Breast epithelium (tissue), 4 donors: Measurements from ENCODE around the gene NOS1AP. TPM values are rescaled to one million over a fixed set of nuclear protein-coding genes. Genes with fewer than 3 reads are reported as not detected.

Experiments used
- DNase-seq, 2 donors: peaks; one replicate each; pipeline ENCODE4 v3.0.0-alpha.2; 2019; ENCODE audit warnings: low spot score in 2 of 2
- H3K27ac ChIP-seq, 2 donors: fragments of 200-600 bp; sonication (generic) in 1 of 2; one replicate each; pipeline ENCODE4 v1.5.1; 2016 to 2019; ENCODE audit warnings: mild to moderate bottlenecking in 1 of 2
- H3K27me3 ChIP-seq, 2 donors: fragments of 200-600 bp; sonication (generic) in 1 of 2; one replicate each; pipeline versions ENCODE4 v1.5.1 to v1.6.0; 2017 to 2019; ENCODE audit warnings: control low read depth in 1 of 2, mild to moderate bottlenecking in 1 of 2
- H3K36me3 ChIP-seq: fragments of 200-600 bp; one replicate; pipeline ENCODE4 v1.5.1; 2019
- H3K4me1 ChIP-seq, 2 donors: fragments of 200-600 bp; sonication (generic); one replicate each; pipeline ENCODE4 v1.5.1; 2016 to 2019; ENCODE audit warnings: control low read depth in 1 of 2
- H3K4me3 ChIP-seq, 3 donors: fragments of 200-600 bp; sonication (generic); 1 replicate in 2 of 3; 2 replicates in 1 of 3; pipeline ENCODE4 v1.5.1; 2016 to 2019; ENCODE audit warnings: mild to moderate bottlenecking in 3 of 3, moderate library complexity in 2 of 3
- H3K9me3 ChIP-seq, 2 donors: fragments of 200-600 bp; sonication (generic) in 1 of 2; one replicate each; pipeline ENCODE4 v1.5.1; 2016 to 2019; ENCODE audit warnings: control low read depth in 1 of 2
- POLR2A ChIP-seq: fragments of 450-650 bp; IDR thresholded peaks from one replicate; pipeline ENCODE4 v1.6.1; 2016; ENCODE audit warnings: antibody characterized with exemption, mild to moderate bottlenecking, moderate library complexity
- POLR2AphosphoS5 ChIP-seq, 3 donors: sonication (generic); formaldehyde crosslinking; IDR thresholded peaks; one replicate each; pipeline ENCODE4 v1.6.1; 2017; ENCODE audit warnings: antibody characterized with exemption in 3 of 3
- intact Hi-C: fragments of 100-400 bp; cut with DNase I; formaldehyde crosslinking; loops from one replicate; pipeline ENCODE4 v1.15.1; 2023; ENCODE audit warnings: low total_unique reads
- total RNA-seq, 3 donors: library from RNA; depleted of rRNA; stranded (reverse); fragments of >200 nt; gene quantifications; one replicate each; pipeline ENCODE4 v1.1.0, GENCODE V29; 2016
- TF ChIP-seq, protein P1 (sequence below), 3 donors: fragments of 450-650 bp; IDR thresholded peaks; one replicate each; pipeline ENCODE4 v1.5.1; 2016 to 2017; ENCODE audit warnings: antibody characterized with exemption in 3 of 3, mild to moderate bottlenecking in 3 of 3, moderate library complexity in 3 of 3

Gene NOS1AP
- total RNA-seq, 3 donors from 2014 or later: 2.2 to 17.6 (median 11.8) TPM

DNA sequence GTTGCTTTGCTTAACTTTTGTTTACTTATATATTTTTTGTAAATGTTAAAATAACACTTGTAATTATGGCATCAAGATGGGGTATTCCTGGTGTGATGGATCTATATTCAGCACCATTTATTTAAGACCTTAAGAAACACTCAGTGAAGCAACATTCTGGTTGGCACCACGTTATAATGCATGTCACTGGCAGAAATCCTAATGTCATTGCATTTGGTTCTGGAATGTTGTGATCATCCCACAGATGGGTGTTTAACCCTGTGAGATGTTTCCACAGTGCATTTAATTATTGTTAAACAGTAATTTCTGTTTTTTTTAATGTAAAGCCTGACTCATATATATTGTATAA is 116.5 kb downstream of the NOS1AP start:
- no peaks in the 10 kb centered on the region for H3K36me3 ChIP-seq
- H3K4me1 ChIP-seq: no peaks in the 10 kb centered on the region
- TF ChIP-seq POLR2AphosphoS5 (IDR thresholded peaks at IDR 0.05): no peak
- TF ChIP-seq, protein P1, sequence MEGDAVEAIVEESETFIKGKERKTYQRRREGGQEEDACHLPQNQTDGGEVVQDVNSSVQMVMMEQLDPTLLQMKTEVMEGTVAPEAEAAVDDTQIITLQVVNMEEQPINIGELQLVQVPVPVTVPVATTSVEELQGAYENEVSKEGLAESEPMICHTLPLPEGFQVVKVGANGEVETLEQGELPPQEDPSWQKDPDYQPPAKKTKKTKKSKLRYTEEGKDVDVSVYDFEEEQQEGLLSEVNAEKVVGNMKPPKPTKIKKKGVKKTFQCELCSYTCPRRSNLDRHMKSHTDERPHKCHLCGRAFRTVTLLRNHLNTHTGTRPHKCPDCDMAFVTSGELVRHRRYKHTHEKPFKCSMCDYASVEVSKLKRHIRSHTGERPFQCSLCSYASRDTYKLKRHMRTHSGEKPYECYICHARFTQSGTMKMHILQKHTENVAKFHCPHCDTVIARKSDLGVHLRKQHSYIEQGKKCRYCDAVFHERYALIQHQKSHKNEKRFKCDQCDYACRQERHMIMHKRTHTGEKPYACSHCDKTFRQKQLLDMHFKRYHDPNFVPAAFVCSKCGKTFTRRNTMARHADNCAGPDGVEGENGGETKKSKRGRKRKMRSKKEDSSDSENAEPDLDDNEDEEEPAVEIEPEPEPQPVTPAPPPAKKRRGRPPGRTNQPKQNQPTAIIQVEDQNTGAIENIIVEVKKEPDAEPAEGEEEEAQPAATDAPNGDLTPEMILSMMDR (IDR thresholded peaks at IDR 0.05): no peak
- no peak for TF ChIP-seq POLR2A
- no peak for DNase-seq
- no peaks in the 10 kb centered on the region for H3K27me3 ChIP-seq
- intact Hi-C loops: no loop called here
- H3K27ac ChIP-seq: no peak overlapping the region
- H3K9me3 ChIP-seq: no peaks in the 10 kb centered on the region
- no peak overlapping the region for H3K4me3 ChIP-seq

DNA sequence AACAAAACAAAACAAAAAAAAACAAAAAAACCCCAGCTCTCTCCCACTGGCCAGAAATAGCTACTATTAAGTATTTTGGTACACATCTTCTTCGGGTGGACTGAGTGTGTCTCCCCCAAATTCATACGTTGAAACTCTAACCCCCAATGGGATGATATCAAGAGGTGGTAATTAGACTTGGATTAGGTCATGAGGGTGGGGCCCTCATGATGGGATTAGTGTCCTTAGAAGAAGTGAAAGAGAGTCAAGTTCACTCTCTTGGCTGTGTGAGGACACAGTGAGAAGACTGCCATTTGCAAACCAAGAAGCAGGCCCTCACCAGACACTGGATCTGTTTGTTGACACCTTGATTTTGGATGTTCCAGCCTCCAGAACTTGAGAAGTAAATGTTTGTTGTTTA is 116.9 kb downstream of the NOS1AP start:
- Histone ChIP-seq H3K27ac (no peak overlapping the region), H3K9me3 (no peaks in the 10 kb centered on the region), H3K27me3 (no peaks in the 10 kb centered on the region), H3K4me3 (no peak overlapping the region), H3K4me1 (no peaks in the 10 kb centered on the region), H3K36me3 (no peaks in the 10 kb centered on the region)
- intact Hi-C loops: no loop called here
- TF ChIP-seq, protein P1 (IDR thresholded peaks at IDR 0.05): no peak
- TF ChIP-seq POLR2AphosphoS5 (IDR thresholded peaks at IDR 0.05): no peak
- TF ChIP-seq POLR2A: no peak
- DNase-seq: no peak

DNA sequence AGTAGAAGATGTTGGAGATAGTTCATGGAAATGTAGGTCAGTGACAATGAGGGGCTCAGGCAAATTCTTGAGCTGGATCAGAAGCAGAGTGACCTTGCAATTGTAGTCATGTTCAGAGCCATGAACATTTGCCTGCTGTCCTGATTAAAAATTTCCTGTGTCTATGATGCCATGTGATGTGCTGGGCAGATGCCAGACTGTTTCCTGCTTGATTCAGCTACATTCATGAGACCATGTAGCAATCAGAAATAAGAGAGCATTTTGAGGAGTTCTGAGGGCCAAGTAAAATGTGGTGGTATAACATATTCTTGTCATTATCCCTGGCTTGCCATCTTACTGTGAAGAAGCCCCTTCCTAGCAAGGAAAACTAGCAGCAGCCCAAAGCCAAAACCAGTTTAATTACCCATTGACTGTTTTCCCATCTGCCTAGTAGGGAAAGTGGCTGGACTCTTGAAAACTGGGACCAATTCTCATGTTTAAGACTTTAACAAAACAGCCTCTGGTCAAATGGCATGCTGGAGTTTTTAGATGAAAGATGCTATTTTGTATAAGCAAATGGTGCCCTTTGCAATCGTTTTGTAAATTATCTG is 118.3 kb downstream of the NOS1AP start:
- Histone ChIP-seq H3K27ac (no peak overlapping the region), H3K9me3 (no peaks in the 10 kb centered on the region), H3K36me3 (no peaks in the 10 kb centered on the region), H3K27me3 (no peaks in the 10 kb centered on the region), H3K4me1 (no peaks in the 10 kb centered on the region), H3K4me3 (no peak overlapping the region)
- no peak for TF ChIP-seq POLR2A
- TF ChIP-seq, protein P1 (IDR thresholded peaks at IDR 0.05): no peak
- no peak for TF ChIP-seq POLR2AphosphoS5 (IDR thresholded peaks at IDR 0.05)
- no peak for DNase-seq
- intact Hi-C loops: no loop called here

DNA sequence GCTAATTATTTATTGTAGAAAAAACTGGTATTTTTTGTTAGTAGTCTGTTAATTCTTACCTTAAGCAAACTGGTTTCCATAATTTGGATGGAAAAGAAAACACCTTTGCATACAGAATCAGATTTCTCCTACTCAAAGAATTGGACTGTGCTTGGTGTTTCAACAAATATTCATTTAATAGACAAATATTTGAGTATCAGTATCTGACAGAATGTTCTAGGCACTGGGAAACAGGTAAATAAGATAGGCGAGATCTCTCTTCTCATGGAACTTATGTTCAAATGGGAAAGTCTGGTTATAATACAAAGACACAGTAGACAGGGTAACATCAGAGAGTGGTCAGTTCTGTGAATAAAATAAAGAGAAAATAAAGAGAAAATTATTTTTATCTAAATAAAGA is 119.9 kb downstream of the NOS1AP start:
- Histone ChIP-seq H3K27ac (no peak overlapping the region), H3K4me1 (no peaks in the 10 kb centered on the region), H3K4me3 (no peak overlapping the region), H3K9me3 (no peaks in the 10 kb centered on the region), H3K36me3 (no peaks in the 10 kb centered on the region), H3K27me3 (no peaks in the 10 kb centered on the region)
- TF ChIP-seq, protein P1 (IDR thresholded peaks at IDR 0.05): no peak
- TF ChIP-seq POLR2AphosphoS5 (IDR thresholded peaks at IDR 0.05): no peak
- TF ChIP-seq POLR2A: no peak
- intact Hi-C loops: no loop called here
- DNase-seq: no peak

DNA sequence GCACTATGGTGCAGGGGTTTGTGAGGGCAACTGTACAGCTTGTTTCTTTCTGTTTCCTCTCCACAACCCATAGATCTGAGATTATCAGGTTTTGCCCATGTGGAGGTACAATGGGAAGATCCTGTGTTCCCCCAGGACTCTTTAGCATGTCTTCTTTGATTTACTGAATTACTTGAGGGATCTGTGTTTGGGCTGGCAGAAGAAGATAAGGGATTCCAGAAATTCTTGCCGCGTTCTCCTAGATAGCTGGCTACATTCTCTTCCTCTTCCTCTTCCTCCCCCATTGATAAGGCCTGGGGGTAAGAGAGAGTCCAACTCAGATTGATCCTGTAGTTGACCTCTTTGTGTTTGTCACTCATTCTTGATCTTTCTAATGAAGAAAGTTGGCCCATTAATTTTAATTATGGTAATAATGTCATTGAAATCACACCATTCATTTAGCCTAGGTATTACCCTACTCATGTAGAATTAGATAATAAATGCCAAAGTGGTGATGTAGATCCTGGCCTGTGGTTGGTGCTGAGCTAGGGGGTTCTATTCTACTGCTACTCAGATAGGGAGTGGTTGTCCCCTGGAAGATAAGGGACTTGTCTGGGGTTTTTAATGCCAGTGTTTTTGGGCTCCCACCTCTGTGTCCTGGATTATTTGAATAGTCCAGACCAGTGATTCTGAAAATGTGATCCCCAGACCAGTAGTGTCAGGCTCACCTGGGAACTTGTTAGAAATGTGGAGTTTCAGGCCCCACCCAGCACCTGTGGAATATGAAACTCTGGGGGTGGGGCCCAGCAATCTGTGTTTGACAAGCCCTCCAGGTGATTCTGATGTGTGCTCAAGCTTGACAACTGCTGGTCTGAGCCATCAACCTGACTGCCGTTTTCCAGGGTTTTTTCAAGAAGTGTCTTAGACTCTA is 122.2 kb downstream of the NOS1AP start:
- intact Hi-C loops: no loop called here
- no peak for TF ChIP-seq POLR2A
- no peak for TF ChIP-seq POLR2AphosphoS5 (IDR thresholded peaks at IDR 0.05)
- TF ChIP-seq, protein P1 (IDR thresholded peaks at IDR 0.05): no peak
- Histone ChIP-seq H3K9me3 (no peaks in the 10 kb centered on the region), H3K27ac (no peak overlapping the region), H3K36me3 (no peaks in the 10 kb centered on the region), H3K27me3 (no peaks in the 10 kb centered on the region), H3K4me3 (no peak overlapping the region), H3K4me1 (peaks cover 0 to 3% of the 10 kb centered on the region in 2 donors)
- no peak for DNase-seq
